ENCODE measurements around the gene SLC35A1.

GRCh38 chr6:87494761-87495422, 22.1 kb downstream of the SLC35A1 start:
- no peak for TF ChIP-seq POLR2AphosphoS5 (IDR thresholded peaks at IDR 0.05)
- TF ChIP-seq POLR2A (IDR thresholded peaks at IDR 0.05), result no peak
- no peak for TF ChIP-seq CTCF (IDR thresholded peaks at IDR 0.05)
